ENCODE data around the gene CRB3.
"Not testable (repeated sequence)": the region's sequence is repeated elsewhere in the genome, so short reads cannot be mapped to it uniquely, and the experiment has no call there.

Gene CRB3

GRCh38 chr19:6425732-6426620 is 38.1 kb upstream of the CRB3 start:
- peak overlapping the region; percentile 5 for H3K4me3 ChIP-seq (ENCODE audit: low read length)
- peak overlapping the region; percentile 29 for H2AFZ ChIP-seq (ENCODE audit: low read depth, low read length)
- no peaks in the 10 kb centered on the region for H3K9me3 ChIP-seq (ENCODE audit: low read length)
- H3K27me3 ChIP-seq (ENCODE audit: insufficient read depth, low read length): no peaks in the 10 kb centered on the region
- peaks cover 17% of the 10 kb centered on the region for H3K36me3 ChIP-seq (ENCODE audit: insufficient read depth, low read length)
- peaks cover 21% of the 10 kb centered on the region for H3K4me1 ChIP-seq (ENCODE audit: insufficient read depth, low read length)

- H3K36me3 ChIP-seq (ENCODE audit: insufficient read depth, low read length): peaks cover 5% of the 10 kb centered on the region
- H3K4me3 ChIP-seq (ENCODE audit: low read length): no peak overlapping the region
Observed at GRCh38 chr19:6427131-6427530, 36.9 kb upstream of the CRB3 start.

GRCh38 chr19:6428692-6429418 is 35.2 kb upstream of the CRB3 start:
- H2AFZ ChIP-seq (ENCODE audit: low read depth, low read length); H3K4me1 ChIP-seq (ENCODE audit: insufficient read depth, low read length); H3K9me3 ChIP-seq (ENCODE audit: low read length); H3K27me3 ChIP-seq (ENCODE audit: insufficient read depth, low read length); H3K36me3 ChIP-seq (ENCODE audit: insufficient read depth, low read length); H3K4me3 ChIP-seq (ENCODE audit: low read length): not testable (repeated sequence)

More at GRCh38 chr19:6427131-6427530, 36.9 kb upstream of the CRB3 start:
- H3K9me3 ChIP-seq (ENCODE audit: low read length): no peaks in the 10 kb centered on the region
- H2AFZ ChIP-seq (ENCODE audit: low read depth, low read length): no peak overlapping the region
- peaks cover 19% of the 10 kb centered on the region for H3K4me1 ChIP-seq (ENCODE audit: insufficient read depth, low read length)
- H3K27me3 ChIP-seq (ENCODE audit: insufficient read depth, low read length): no peaks in the 10 kb centered on the region

- Histone ChIP-seq H3K4me3 (ENCODE audit: low read length) (no peak overlapping the region), H3K36me3 (ENCODE audit: insufficient read depth, low read length) (no peaks in the 10 kb centered on the region), H3K9me3 (ENCODE audit: low read length) (no peaks in the 10 kb centered on the region), H2AFZ (ENCODE audit: low read depth, low read length) (no peak overlapping the region), H3K4me1 (ENCODE audit: insufficient read depth, low read length) (peaks cover 2% of the 10 kb centered on the region), H3K27me3 (ENCODE audit: insufficient read depth, low read length) (no peaks in the 10 kb centered on the region)
Observed at GRCh38 chr19:6429419-6430221, 34.5 kb upstream of the CRB3 start.

GRCh38 chr19:6431891-6432290 is 32.2 kb upstream of the CRB3 start:
- Histone ChIP-seq H3K4me1 (ENCODE audit: insufficient read depth, low read length) (no peaks in the 10 kb centered on the region), H2AFZ (ENCODE audit: low read depth, low read length) (no peak overlapping the region), H3K27me3 (ENCODE audit: insufficient read depth, low read length) (no peaks in the 10 kb centered on the region), H3K36me3 (ENCODE audit: insufficient read depth, low read length) (no peaks in the 10 kb centered on the region), H3K4me3 (ENCODE audit: low read length) (no peak overlapping the region), H3K9me3 (ENCODE audit: low read length) (no peaks in the 10 kb centered on the region)

GRCh38 chr19:6433165-6433564 is 30.9 kb upstream of the CRB3 start:
- Histone ChIP-seq H2AFZ (ENCODE audit: low read depth, low read length) (no peak overlapping the region), H3K27me3 (ENCODE audit: insufficient read depth, low read length) (no peaks in the 10 kb centered on the region)

GRCh38 chr19:6433663-6434062 is 30.4 kb upstream of the CRB3 start, which contains the start of gene SLC25A41:
Gene SLC25A41 (minus strand): TSS chr19:6433763. CDS start chr19:6433693, 70 bp downstream.
- no peaks in the 10 kb centered on the region for H3K27me3 ChIP-seq (ENCODE audit: insufficient read depth, low read length)
- no peak within 1 kb of the TSS for H3K4me3 ChIP-seq (ENCODE audit: low read length)
- no peaks in the 10 kb centered on the region for H3K36me3 ChIP-seq (ENCODE audit: insufficient read depth, low read length)
- no peaks in the 10 kb centered on the region for H3K9me3 ChIP-seq (ENCODE audit: low read length)
- no peaks in the 10 kb centered on the region for H3K4me1 ChIP-seq (ENCODE audit: insufficient read depth, low read length)
- H2AFZ ChIP-seq (ENCODE audit: low read depth, low read length): no peak within 1 kb of the TSS

More at GRCh38 chr19:6433165-6433564, 30.9 kb upstream of the CRB3 start:
- H3K9me3 ChIP-seq (ENCODE audit: low read length): no peaks in the 10 kb centered on the region
- H3K4me3 ChIP-seq (ENCODE audit: low read length): no peak overlapping the region
- H3K4me1 ChIP-seq (ENCODE audit: insufficient read depth, low read length): no peaks in the 10 kb centered on the region
- H3K36me3 ChIP-seq (ENCODE audit: insufficient read depth, low read length): no peaks in the 10 kb centered on the region

GRCh38 chr19:6439743-6440142 is 24.3 kb upstream of the CRB3 start:
- H3K36me3 ChIP-seq (ENCODE audit: insufficient read depth, low read length): no peaks in the 10 kb centered on the region
- no peaks in the 10 kb centered on the region for H3K9me3 ChIP-seq (ENCODE audit: low read length)
- H3K4me3 ChIP-seq (ENCODE audit: low read length): no peak overlapping the region
- H3K4me1 ChIP-seq (ENCODE audit: insufficient read depth, low read length): no peaks in the 10 kb centered on the region
- H3K27me3 ChIP-seq (ENCODE audit: insufficient read depth, low read length): no peaks in the 10 kb centered on the region
- H2AFZ ChIP-seq (ENCODE audit: low read depth, low read length): no peak overlapping the region

- Histone ChIP-seq H3K4me1 (ENCODE audit: insufficient read depth, low read length) (no peaks in the 10 kb centered on the region), H3K27me3 (ENCODE audit: insufficient read depth, low read length) (no peaks in the 10 kb centered on the region), H3K36me3 (ENCODE audit: insufficient read depth, low read length) (no peaks in the 10 kb centered on the region), H3K4me3 (ENCODE audit: low read length) (no peak overlapping the region), H2AFZ (ENCODE audit: low read depth, low read length) (no peak overlapping the region), H3K9me3 (ENCODE audit: low read length) (peaks cover 3% of the 10 kb centered on the region)
Observed at GRCh38 chr19:6440905-6441304, 23.2 kb upstream of the CRB3 start.

GRCh38 chr19:6442087-6442688 is 21.9 kb upstream of the CRB3 start:
- no peak overlapping the region for H2AFZ ChIP-seq (ENCODE audit: low read depth, low read length)
- no peaks in the 10 kb centered on the region for H3K4me1 ChIP-seq (ENCODE audit: insufficient read depth, low read length)
- no peaks in the 10 kb centered on the region for H3K36me3 ChIP-seq (ENCODE audit: insufficient read depth, low read length)
- H3K9me3 ChIP-seq (ENCODE audit: low read length): peaks cover 3% of the 10 kb centered on the region
- H3K27me3 ChIP-seq (ENCODE audit: insufficient read depth, low read length): no peaks in the 10 kb centered on the region
- no peak overlapping the region for H3K4me3 ChIP-seq (ENCODE audit: low read length)

- H3K9me3 ChIP-seq (ENCODE audit: low read length): peaks cover 3% of the 10 kb centered on the region
- H3K4me3 ChIP-seq (ENCODE audit: low read length): no peak overlapping the region
- no peaks in the 10 kb centered on the region for H3K36me3 ChIP-seq (ENCODE audit: insufficient read depth, low read length)
- no peak overlapping the region for H2AFZ ChIP-seq (ENCODE audit: low read depth, low read length)
- H3K27me3 ChIP-seq (ENCODE audit: insufficient read depth, low read length): no peaks in the 10 kb centered on the region
- no peaks in the 10 kb centered on the region for H3K4me1 ChIP-seq (ENCODE audit: insufficient read depth, low read length)
Observed at GRCh38 chr19:6443986-6444385, 20.1 kb upstream of the CRB3 start.

- H3K27me3 ChIP-seq (ENCODE audit: insufficient read depth, low read length): no peaks in the 10 kb centered on the region
- no peak overlapping the region for H2AFZ ChIP-seq (ENCODE audit: low read depth, low read length)
Observed at GRCh38 chr19:6446452-6446851, 17.6 kb upstream of the CRB3 start.

More at GRCh38 chr19:6446452-6446851, 17.6 kb upstream of the CRB3 start:
- H3K4me1 ChIP-seq (ENCODE audit: insufficient read depth, low read length): no peaks in the 10 kb centered on the region
- peaks cover 6% of the 10 kb centered on the region for H3K36me3 ChIP-seq (ENCODE audit: insufficient read depth, low read length)
- H3K9me3 ChIP-seq (ENCODE audit: low read length): peaks cover 3% of the 10 kb centered on the region
- no peak overlapping the region for H3K4me3 ChIP-seq (ENCODE audit: low read length)
